ENCODE measurements around the gene ABCG4.

The ABCG4 gene

DNA sequence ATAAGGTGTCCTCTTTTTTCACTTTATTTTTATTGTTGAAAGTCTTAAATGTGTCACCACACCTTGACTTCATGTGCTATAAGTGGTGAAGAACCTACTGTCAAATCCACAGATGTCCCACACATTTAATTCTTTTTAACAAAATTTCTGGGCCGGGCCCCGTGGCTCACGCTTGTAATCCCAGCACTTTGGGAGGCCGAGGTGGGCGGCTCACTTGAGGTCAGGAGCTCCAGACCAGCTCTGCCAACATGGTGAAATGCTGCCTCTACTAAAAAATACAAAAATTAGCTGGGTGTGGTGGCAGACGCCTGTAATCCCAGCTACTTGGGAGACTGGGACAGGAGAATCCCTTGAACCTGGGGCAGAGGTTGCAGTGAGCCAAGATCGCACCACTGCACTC lies 60.3 kb downstream of the ABCG4 start:
- DNase-seq: no peak

DNA sequence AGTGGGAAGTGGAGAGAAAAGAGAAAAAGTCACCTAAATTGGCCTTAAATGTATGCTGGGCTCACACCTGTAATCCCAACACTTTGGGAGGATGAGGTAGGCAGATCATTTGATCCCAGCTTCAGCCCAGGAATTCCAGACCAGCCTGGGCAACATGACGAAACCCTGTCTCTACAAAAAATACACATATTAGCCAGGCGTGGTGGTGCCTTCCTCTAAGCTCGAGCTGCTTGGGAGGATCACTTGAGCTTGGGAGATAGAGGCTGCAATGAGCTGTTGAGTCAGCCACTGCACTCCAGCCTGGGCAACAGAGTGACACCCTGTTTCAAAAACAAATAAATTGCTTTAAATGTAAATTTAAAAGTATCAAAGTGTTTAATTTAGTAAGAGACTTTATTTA lies 61.2 kb downstream of the ABCG4 start:
- no peak for DNase-seq

Measured in activated CD4-positive, alpha-beta T cell treated with anti-CD3 and anti-CD28 coated beads for 4 hours (primary cell).